ENCODE measurements around the gene UNC5C. TPM values are rescaled to one million over a fixed set of nuclear protein-coding genes. Genes with fewer than 3 reads are reported as not detected.

UNC5C gene
- total RNA-seq, 1 donor from 2014 or later = 76.7 TPM

- peak overlapping the region; percentile 45 for H3K27ac Mint-ChIP-seq
Measured at GRCh38 chr4:95524729-95525128, 24.0 kb downstream of the UNC5C start.

GRCh38 chr4:95524184-95524583 is 24.6 kb downstream of the UNC5C start:
- Mint-ChIP-seq H3K27me3 (ENCODE audit: low read depth) (no peaks in the 10 kb centered on the region), H3K4me3 (no peak overlapping the region), H3K36me3 (peaks cover 15% of the 10 kb centered on the region), H3K9me3 (peaks cover 3% of the 10 kb centered on the region), H3K27ac (peak overlapping the region; percentile 45), H3K4me1 (peaks cover 48% of the 10 kb centered on the region)
- TF ChIP-seq CTCF (IDR thresholded peaks at IDR 0.05; ENCODE audit: unreplicated experiment) = no peak
- no peak for DNase-seq (ENCODE audit: low spot score in 2 of 2, unreplicated experiment in 2 of 2)

More at GRCh38 chr4:95524729-95525128, 24.0 kb downstream of the UNC5C start:
- DNase-seq (ENCODE audit: low spot score in 2 of 2, unreplicated experiment in 2 of 2) = no peak
- H3K9me3 Mint-ChIP-seq = peaks cover 3% of the 10 kb centered on the region
- peaks cover 12% of the 10 kb centered on the region for H3K36me3 Mint-ChIP-seq
- peaks cover 50% of the 10 kb centered on the region for H3K4me1 Mint-ChIP-seq
- no peak for TF ChIP-seq CTCF (IDR thresholded peaks at IDR 0.05; ENCODE audit: unreplicated experiment)
- no peaks in the 10 kb centered on the region for H3K27me3 Mint-ChIP-seq (ENCODE audit: low read depth)
- no peak overlapping the region for H3K4me3 Mint-ChIP-seq

GRCh38 chr4:95522682-95523530 is 25.9 kb downstream of the UNC5C start:
- no peak overlapping the region for H3K4me3 Mint-ChIP-seq
- H3K4me1 Mint-ChIP-seq = peaks cover 41% of the 10 kb centered on the region
- H3K27ac Mint-ChIP-seq = no peak overlapping the region
- H3K27me3 Mint-ChIP-seq (ENCODE audit: low read depth) = no peaks in the 10 kb centered on the region
- peaks cover 16% of the 10 kb centered on the region for H3K36me3 Mint-ChIP-seq
- TF ChIP-seq CTCF (IDR thresholded peaks at IDR 0.05; ENCODE audit: unreplicated experiment) = no peak
- DNase-seq (ENCODE audit: low spot score in 2 of 2, unreplicated experiment in 2 of 2) = no peak
- H3K9me3 Mint-ChIP-seq = peaks cover 3% of the 10 kb centered on the region

- H3K4me1 Mint-ChIP-seq = peaks cover 22% of the 10 kb centered on the region
- H3K36me3 Mint-ChIP-seq = peaks cover 10% of the 10 kb centered on the region
- peak overlapping the region; percentile 40 for H3K27ac Mint-ChIP-seq
- peaks cover 3% of the 10 kb centered on the region for H3K9me3 Mint-ChIP-seq
- TF ChIP-seq CTCF (IDR thresholded peaks at IDR 0.05; ENCODE audit: unreplicated experiment) = no peak
- H3K27me3 Mint-ChIP-seq (ENCODE audit: low read depth) = no peaks in the 10 kb centered on the region
- no peak overlapping the region for H3K4me3 Mint-ChIP-seq
- DNase-seq (ENCODE audit: low spot score in 2 of 2, unreplicated experiment in 2 of 2) = no peak
Measured at GRCh38 chr4:95517576-95518345, 31.0 kb downstream of the UNC5C start.

GRCh38 chr4:95516528-95517017 is 32.2 kb downstream of the UNC5C start:
- no peaks in the 10 kb centered on the region for H3K27me3 Mint-ChIP-seq (ENCODE audit: low read depth)
- no peak overlapping the region for H3K4me3 Mint-ChIP-seq
- DNase-seq (ENCODE audit: low spot score in 2 of 2, unreplicated experiment in 2 of 2) = no peak
- peaks cover 3% of the 10 kb centered on the region for H3K9me3 Mint-ChIP-seq
- H3K36me3 Mint-ChIP-seq = peaks cover 11% of the 10 kb centered on the region
- H3K27ac Mint-ChIP-seq = peak overlapping the region; percentile 69
- no peak for TF ChIP-seq CTCF (IDR thresholded peaks at IDR 0.05; ENCODE audit: unreplicated experiment)
- H3K4me1 Mint-ChIP-seq = peaks cover 22% of the 10 kb centered on the region
